Heart left ventricle (tissue), 16 donors: Measurements from ENCODE around the gene ALOX5AP. TPM values are rescaled to one million over a fixed set of nuclear protein-coding genes. Genes with fewer than 3 reads are reported as not detected.
A peak's percentile ranks its signal among the peaks of the same experiment; 100 is the strongest.

ENCODE experiments used
- ATAC-seq, 4 donors: fragments of 200-7000 bp; cut with Tn5 transposase; one replicate each; pipeline ENCODE4 v1.9.1; 2020 to 2022; ENCODE audit warnings: moderate library complexity in 4 of 4, mild to moderate bottlenecking in 3 of 4, moderate number of reproducible peaks in 1 of 4
- DNase-seq, 5 donors: peaks; one replicate each; pipeline ENCODE4 v3.0.0-alpha.2; 2020
- H3K27ac ChIP-seq, 12 donors: fragments of 200-600 bp; sonication (generic) in 4 of 12; one replicate each; pipeline versions ENCODE4 v1.5.0 to v1.8.0; 2016 to 2022; ENCODE audit warnings: mild to moderate bottlenecking in 2 of 12
- H3K27me3 ChIP-seq, 9 donors: fragments of 200-600 bp; sonication (generic) in 2 of 9; one replicate each; pipeline versions ENCODE4 v1.5.1 to v1.8.0; 2016 to 2022; ENCODE audit warnings: mild to moderate bottlenecking in 3 of 9
- H3K36me3 ChIP-seq, 9 donors: fragments of 200-600 bp; sonication (generic) in 2 of 9; one replicate each; pipeline versions ENCODE4 v1.5.0 to v1.8.0; 2018 to 2022; ENCODE audit warnings: mild to moderate bottlenecking in 2 of 9
- H3K4me1 ChIP-seq, 12 donors: fragments of 200-600 bp; sonication (generic) in 4 of 12; one replicate each; pipeline versions ENCODE4 v1.5.0 to v1.8.0; 2016 to 2022; ENCODE audit warnings: mild to moderate bottlenecking in 3 of 12
- H3K4me3 ChIP-seq, 12 donors: fragments of 200-600 bp; sonication (generic) in 4 of 12; one replicate each; pipeline versions ENCODE4 v1.5.0 to v1.8.0; 2017 to 2022; ENCODE audit warnings: mild to moderate bottlenecking in 9 of 12, moderate library complexity in 4 of 12
- H3K9me3 ChIP-seq, 12 donors: fragments of 200-600 bp; sonication (generic) in 4 of 12; one replicate each; pipeline versions ENCODE4 v1.5.0 to v1.8.0; 2016 to 2022; ENCODE audit warnings: mild to moderate bottlenecking in 1 of 12
- CTCF ChIP-seq, 12 donors: fragments of 200-600 bp; sonication (generic) in 4 of 12; IDR thresholded peaks; one replicate each; pipeline versions ENCODE4 v1.5.0 to v1.8.0; 2018 to 2022; ENCODE audit warnings: antibody characterized with exemption in 12 of 12, mild to moderate bottlenecking in 5 of 12
- POLR2A ChIP-seq, 2 donors: fragments of 450-650 bp; IDR thresholded peaks; one replicate each; pipeline ENCODE4 v1.6.1; 2017; ENCODE audit warnings: antibody characterized with exemption in 2 of 2, mild to moderate bottlenecking in 2 of 2, moderate library complexity in 2 of 2
- WGBS, 4 donors: extraction: QIAGEN DNeasy Blood & Tissue Kit in 2 of 4; methylation state at CpG; one replicate each; pipeline versions ENCODE4 v1.1.5 to v1.1.7; 2013 to 2018; 5-methylcytosine and 5-hydroxymethylcytosine counted together
- intact Hi-C, 10 donors: fragments of 100-400 bp; cut with DNase I; formaldehyde crosslinking; loops; one replicate each; pipeline versions ENCODE4 v1.11.1 to v1.14.2; 2022
- polyA plus RNA-seq, 2 donors: library from polyadenylated mRNA; stranded (reverse); fragments of 200-250 nt; gene quantifications; one replicate each; pipeline ENCODE4 v1.2.3, GENCODE V29; 2013
- total RNA-seq, 9 donors: library from RNA; depleted of rRNA in 2 of 9; stranded (reverse); fragments of >200 nt in 2 of 9; fragmentation: NEBNext Ultra II Directional in 3 of 9; extraction: Animal tissue kit (Norgen Biotek cat#: 25700) in 3 of 9; gene quantifications; one replicate each; pipeline versions ENCODE4 v1.1.0 to v1.2.4, GENCODE V29; 2016 to 2023
- donor health status: ischemic (EF 13 %, LVEDD 7.1; RV severe dilation, severe dysfunction).
- donor health status: healthy with polysubstance abuse.
- donor health status: DM: no; HTN: yes; CAD: no.
- donor health status: DM: no; HTN: no; CAD: no.
- donor health status: ischemic (EF 25% LVEDD 6.9; RV normal size, moderate dysfunction).
- donor health status: ischemic (EF 25% LVEDD 5.7; RV mildly dilated, moderate dysfunction).
- donor health status: healthy.
- donor health status: DM: yes; HTN: yes; CAD: no.
- donor health status: ischemic (EF 35%, LVEDD 5.7; RV mildly dilated, moderate dysfunction).
- donor health status: nonischemic (EF 11% LVEDD 7.7; RV severe dilation, severe dysfunction).
- donor health status: DM: yes; HTN: yes; CAD: no.
- donor health status: PGD.
- donor health status: ischemic (EF 29% LVEDD 5.4; RV normal size, mild dysfunction).
- donor health status: nonischemic (EF 23%, LVEDD 6.1; RV moderate dilation, normal function).

Gene ALOX5AP
- total and polyA plus RNA-seq, 11 donors = 0.88 to 24.3 (median 8.8) TPM

GRCh38 chr13:30739237-30739528 is 3.8 kb downstream of the ALOX5AP start:
- H3K4me3 ChIP-seq = peak overlapping the region in 1 of 12 donors; percentile 54
- no peak for TF ChIP-seq CTCF (IDR thresholded peaks at IDR 0.05)
- TF ChIP-seq POLR2A (IDR thresholded peaks at IDR 0.05) = no peak
- H3K27ac ChIP-seq = peak overlapping the region in 1 of 12 donors; percentile 72
- intact Hi-C loops = no loop called here
- peaks cover 0 to 86% (median 2%) of the 10 kb centered on the region in 12 donors for H3K4me1 ChIP-seq
- ATAC-seq = no peak
- H3K36me3 ChIP-seq = no peaks in the 10 kb centered on the region
- H3K9me3 ChIP-seq = no peaks in the 10 kb centered on the region
- no peaks in the 10 kb centered on the region for H3K27me3 ChIP-seq
- 85 to 92% (median 87%) methylated on average over 2 of the region's 2 CpGs for WGBS, 4 donors
- no peak for DNase-seq

GRCh38 chr13:30739761-30740642 is 4.7 kb downstream of the ALOX5AP start:
- DNase-seq = no peak
- no peaks in the 10 kb centered on the region for H3K27me3 ChIP-seq
- peak in 1 of 4 donors; percentile 20 for ATAC-seq
- H3K4me1 ChIP-seq = peaks cover 0 to 86% (median 2%) of the 10 kb centered on the region in 12 donors
- intact Hi-C loops = no loop called here
- peak overlapping the region in 1 of 12 donors; percentile 54 for H3K4me3 ChIP-seq
- TF ChIP-seq POLR2A (IDR thresholded peaks at IDR 0.05) = no peak
- no peak for TF ChIP-seq CTCF (IDR thresholded peaks at IDR 0.05)
- 69 to 83% (median 74%) methylated on average over 14 of the region's 14 CpGs for WGBS, 4 donors
- H3K27ac ChIP-seq = peak overlapping the region in 2 of 12 donors; percentile 20 to 72
- H3K36me3 ChIP-seq = no peaks in the 10 kb centered on the region
- no peaks in the 10 kb centered on the region for H3K9me3 ChIP-seq

GRCh38 chr13:30742901-30743300 is 7.6 kb downstream of the ALOX5AP start:
- WGBS, 4 donors = 88 to 94% (median 89%) methylated on average over 6 of the region's 6 CpGs
- TF ChIP-seq CTCF (IDR thresholded peaks at IDR 0.05) = no peak
- TF ChIP-seq POLR2A (IDR thresholded peaks at IDR 0.05) = no peak
- no peaks in the 10 kb centered on the region for H3K9me3 ChIP-seq
- no peaks in the 10 kb centered on the region for H3K36me3 ChIP-seq
- intact Hi-C loops = no loop called here
- peaks cover 0 to 86% (median 14%) of the 10 kb centered on the region in 12 donors for H3K4me1 ChIP-seq
- no peak for DNase-seq
- peak overlapping the region in 1 of 12 donors; percentile 58 for H3K27ac ChIP-seq
- ATAC-seq = no peak
- no peak overlapping the region for H3K4me3 ChIP-seq
- H3K27me3 ChIP-seq = no peaks in the 10 kb centered on the region

- intact Hi-C loops = no loop called here
- DNase-seq (peak in 2 of 5 donors; percentile 48 to 57), ATAC-seq (peak; percentile 34 to 88 (median 66))
- H3K4me1 ChIP-seq = peaks cover 0 to 80% (median 14%) of the 10 kb centered on the region in 12 donors
- no peak overlapping the region for H3K4me3 ChIP-seq
- 71 to 78% (median 75%) methylated on average over 4 of the region's 4 CpGs for WGBS, 4 donors
- H3K27me3 ChIP-seq = no peaks in the 10 kb centered on the region
- no peaks in the 10 kb centered on the region for H3K36me3 ChIP-seq
- no peak for TF ChIP-seq POLR2A (IDR thresholded peaks at IDR 0.05)
- TF ChIP-seq CTCF (IDR thresholded peaks at IDR 0.05) = no peak
- H3K9me3 ChIP-seq = no peaks in the 10 kb centered on the region
- H3K27ac ChIP-seq = peak overlapping the region in 3 of 12 donors; percentile 2 to 58 (median 13)
These were observed 8.1 kb downstream of the ALOX5AP start for GRCh38 chr13:30743319-30744055.
